HepG2 (cell line): ENCODE data around the gene SH3PXD2A. TPM values are rescaled to one million over a fixed set of nuclear protein-coding genes. Genes with fewer than 3 reads are reported as not detected.

Source experiments
- ATAC-seq: fragments of 200-7000 bp; cut with Tn5 transposase; 3 replicates; pipeline ENCODE4 v1.9.1; 2020; ENCODE audit warnings: mild to moderate bottlenecking, moderate library complexity
- BruUV-seq: library from RNA; stranded (reverse); fragments of 400-500 nt; replicated peaks from 2 replicates; lab custom pipeline; 2021; lab: Mats Ljungman, UMichigan
- CTCF ChIA-PET: fragments of 300-600 bp; formaldehyde crosslinking; extraction: SDS; loops from one replicate; lab custom pipeline; 2021; ENCODE audit warnings: low total read pairs, inconsistent platforms, low intra/inter-chr PET ratio; lab: Yijun Ruan, JAX
- POLR2A ChIA-PET: fragments of 350-600 bp; sonication (Branson Sonifier 250); formaldehyde crosslinking; loops from one replicate; lab custom pipeline; 2020; ENCODE audit warnings: antibody characterized with exemption, inconsistent platforms; lab: Yijun Ruan, JAX
- DNase-seq: peaks from one replicate; pipeline ENCODE4 v3.0.0-alpha.2; 2015; ENCODE audit warnings: low spot score
- FAIRE-seq: peaks from 3 replicates; lab custom pipeline; 2011; peaks lifted over from hg19 to GRCh38; lab: Jason Lieb, UNC
- H2AFZ ChIP-seq: one replicate; pipeline ENCODE4 v1.6.1; 2011; ENCODE audit warnings: low read length, inconsistent platforms
- H3K27ac ChIP-seq: fragments of 300-600 bp; 3 replicates; pipeline ENCODE4 v1.8.0; 2011; ENCODE audit warnings: mixed run types, mild to moderate bottlenecking, mixed read lengths, low read length, inconsistent platforms; ENCODE audit not compliant: insufficient read depth; ENCODE audit errors: extremely low read length
- H3K27me3 ChIP-seq, 2 experiments: fragments of 200-600 bp in 1 of 2; 2 replicates in 1 of 2; 3 replicates in 1 of 2; pipeline versions ENCODE4 v1.6.0 to v1.8.0; 2011; ENCODE audit warnings: low read length in 2 of 2, mild to moderate bottlenecking in 2 of 2, moderate library complexity in 2 of 2, inconsistent platforms in 1 of 2; ENCODE audit not compliant: insufficient read depth in 2 of 2, control insufficient read depth in 1 of 2
- H3K36me3 ChIP-seq, 2 experiments: fragments of 200-600 bp in 1 of 2; replicated peaks in 1 of 2; 2 replicates in 1 of 2; 3 replicates in 1 of 2; pipeline versions ENCODE4 v1.5.1 to v1.8.0; 2011; ENCODE audit warnings: low read length in 2 of 2, inconsistent platforms in 1 of 2; ENCODE audit not compliant: insufficient read depth in 2 of 2, control insufficient read depth in 1 of 2
- H3K4me1 ChIP-seq: 2 replicates; pipeline ENCODE4 v1.5.1; 2012; ENCODE audit warnings: low read length, inconsistent platforms; ENCODE audit not compliant: insufficient read depth
- H3K4me2 ChIP-seq: 2 replicates; pipeline ENCODE4 v1.6.0; 2011; ENCODE audit warnings: low read depth, low read length, inconsistent platforms
- H3K4me3 ChIP-seq, 3 experiments: fragments of 200-600 bp in 1 of 3; sonication (generic), shearing (Covaris generic) in 1 of 3; replicated peaks in 1 of 3; 2 replicates each; pipeline ENCODE4 v1.5.1; 2011 to 2016; ENCODE audit warnings: low read length in 3 of 3, inconsistent platforms in 2 of 3, low read depth in 2 of 3, mild to moderate bottlenecking in 2 of 3, control low read depth in 1 of 3, mixed read lengths in 1 of 3; ENCODE audit not compliant: insufficient read depth in 1 of 3
- H3K79me2 ChIP-seq: one replicate; pipeline ENCODE4 v1.6.1; 2011; ENCODE audit warnings: low read length, inconsistent platforms; ENCODE audit not compliant: insufficient read depth
- H3K9ac ChIP-seq: 2 replicates; pipeline ENCODE4 v1.6.0; 2011; ENCODE audit warnings: mild to moderate bottlenecking, low read depth, low read length, inconsistent platforms; ENCODE audit not compliant: insufficient read depth
- H3K9me3 ChIP-seq: 2 replicates; pipeline ENCODE4 v1.5.1; 2012; ENCODE audit warnings: mild to moderate bottlenecking, low read length
- H4K20me1 ChIP-seq: 2 replicates; pipeline ENCODE4 v1.6.0; 2011; ENCODE audit warnings: inconsistent platforms, mild to moderate bottlenecking, low read length, moderate library complexity; ENCODE audit not compliant: insufficient read depth
- AGO2 ChIP-seq: fragments of 200-400 bp; formaldehyde crosslinking; optimal IDR thresholded peaks from 2 replicates; pipeline ENCODE3; 2017; ENCODE audit warnings: mild to moderate bottlenecking, low read depth, low read length, moderate library complexity
- CCAR2 ChIP-seq: fragments of 200-400 bp; formaldehyde crosslinking; optimal IDR thresholded peaks from 2 replicates; pipeline ENCODE3; 2018; ENCODE audit warnings: low read depth, mild to moderate bottlenecking, low read length, moderate library complexity
- MYC ChIP-seq: sonication (generic); formaldehyde crosslinking; IDR thresholded peaks from 2 replicates; pipeline ENCODE4 v1.9.0; 2021; ENCODE audit warnings: missing genetic modification reagents, borderline replicate concordance
- NCOA1 ChIP-seq: sonication (generic); formaldehyde crosslinking; IDR thresholded peaks from 2 replicates; pipeline ENCODE4 v1.9.0; 2021; ENCODE audit warnings: missing genetic modification reagents
- RELA ChIP-seq: sonication (generic); formaldehyde crosslinking; IDR thresholded peaks from 2 replicates; pipeline ENCODE4 v1.4.0; 2020; ENCODE audit warnings: missing genetic modification reagents
- SYNCRIP ChIP-seq: fragments of 200-400 bp; formaldehyde crosslinking; IDR thresholded peaks from 2 replicates; pipeline ENCODE4 v1.6.1; 2018; ENCODE audit warnings: mild to moderate bottlenecking, low read depth, low read length; ENCODE audit not compliant: insufficient read depth
- ZMYM4 ChIP-seq: sonication (generic); formaldehyde crosslinking; IDR thresholded peaks from 2 replicates; pipeline ENCODE4 v1.8.1; 2023; ENCODE audit warnings: mild to moderate bottlenecking, missing genetic modification reagents
- ZNF430 ChIP-seq: sonication (generic); formaldehyde crosslinking; IDR thresholded peaks from 2 replicates; pipeline ENCODE4 v1.9.0; 2021; ENCODE audit warnings: mild to moderate bottlenecking, missing genetic modification reagents
- WGBS: methylation state at CpG from one replicate; pipeline ENCODE4 v1.1.6; 2017; ENCODE audit warnings: low lambda C conversion rate; 5-methylcytosine and 5-hydroxymethylcytosine counted together
- in situ Hi-C: cut with HindIII; loops from 2 replicates; pipeline ENCODE4 v1.10.0; 2017; ENCODE audit warnings: low pct_unique_long_range_greater_than_20kb; ENCODE audit not compliant: extremely low pct_ligation_motif_present
- intact Hi-C: fragments of 100-400 bp; cut with micrococcal nuclease; formaldehyde crosslinking; loops from one replicate; pipeline ENCODE4 v1.10.0; 2022; ENCODE audit not compliant: unreplicated experiment
- polyA plus RNA-seq, 8 experiments: library from polyadenylated mRNA; depleted of rRNA in 3 of 8; stranded (reverse) in 7 of 8; unstranded in 1 of 8; fragments of >200 nt; fragmentation: Illumina TruSeq in 4 of 8; extraction: Trizol in 4 of 8; gene quantifications; 2 replicates each; pipeline versions ENCODE4 v1.2.1 to v1.2.3, GENCODE V29; 2011 to 2016; ENCODE audit warnings: low read depth in 4 of 8, missing spikeins in 1 of 8, mixed read lengths in 1 of 8; ENCODE audit not compliant: insufficient read depth in 1 of 8
- total RNA-seq, 5 experiments: library from RNA; depleted of rRNA; stranded (reverse); fragments of >200 nt; fragmentation: Illumina TruSeq; extraction: Trizol; gene quantifications; 2 replicates each; pipeline ENCODE4 v1.2.3, GENCODE V29; 2016; ENCODE audit warnings: low read depth in 1 of 5
- TF ChIP-seq, protein P1 (sequence below): sonication (generic); formaldehyde crosslinking; IDR thresholded peaks from 2 replicates; pipeline ENCODE4 v1.5.0; 2020; ENCODE audit warnings: missing genetic modification reagents

The SH3PXD2A gene
- total and polyA plus RNA-seq, 2 of the 13 experiments (the other 11 are each of a cell fraction or from before 2014, with no cell fraction given), result 11.1 to 11.3 TPM

DNA sequence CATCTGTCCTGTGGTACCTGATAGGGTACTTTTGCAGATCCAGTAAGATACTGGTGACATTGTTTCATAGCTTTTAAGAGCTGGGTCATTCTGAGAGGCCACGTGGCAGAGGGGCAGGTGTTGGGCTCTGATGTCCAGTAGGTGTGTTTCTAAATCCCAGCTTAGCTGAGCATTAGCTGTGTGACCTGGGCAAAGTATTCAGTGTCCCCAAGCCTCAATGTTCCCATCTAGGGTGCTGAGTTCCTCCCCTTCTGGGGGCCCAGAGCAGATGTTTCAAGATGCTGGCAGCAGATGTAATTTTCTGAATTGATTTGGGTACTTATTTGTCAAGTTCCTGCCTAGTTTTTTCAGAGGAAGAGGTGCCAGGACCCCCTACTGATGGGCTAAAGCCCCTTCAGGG, 309.0 kb downstream of the SH3PXD2A start:
- 0% methylated on average over 1 of the region's 1 CpG for WGBS
- ATAC-seq (no peak), FAIRE-seq (no peak), DNase-seq (no peak)
- intact Hi-C loops, result no loop called here
- BruUV-seq, result no TSS peak
- Histone ChIP-seq H3K27me3 (peaks cover 2 to 57% of the 10 kb centered on the region in 2 experiments; a peak in 3 of 5 replicates), H3K27ac (no peak overlapping the region), H3K4me3 (no peak overlapping the region), H4K20me1 (no peaks in the 10 kb centered on the region), H3K79me2 (no peaks in the 10 kb centered on the region), H3K9me3 (no peaks in the 10 kb centered on the region), H3K36me3 (no peaks in the 10 kb centered on the region), H3K9ac (no peak overlapping the region), H2AFZ (no peak overlapping the region), H3K4me1 (peaks cover 18% of the 10 kb centered on the region), H3K4me2 (no peak overlapping the region)
- ChIA-PET POLR2A (no interaction called here), CTCF (no interaction called here)
- in situ Hi-C loops, result no loop called here
- no peak for TF ChIP-seq RELA (CRISPR knock-in tag)
- TF ChIP-seq SYNCRIP, result no peak
- no peak for TF ChIP-seq AGO2
- TF ChIP-seq MYC, result no peak
- TF ChIP-seq CCAR2, result no peak
- TF ChIP-seq, protein P1, sequence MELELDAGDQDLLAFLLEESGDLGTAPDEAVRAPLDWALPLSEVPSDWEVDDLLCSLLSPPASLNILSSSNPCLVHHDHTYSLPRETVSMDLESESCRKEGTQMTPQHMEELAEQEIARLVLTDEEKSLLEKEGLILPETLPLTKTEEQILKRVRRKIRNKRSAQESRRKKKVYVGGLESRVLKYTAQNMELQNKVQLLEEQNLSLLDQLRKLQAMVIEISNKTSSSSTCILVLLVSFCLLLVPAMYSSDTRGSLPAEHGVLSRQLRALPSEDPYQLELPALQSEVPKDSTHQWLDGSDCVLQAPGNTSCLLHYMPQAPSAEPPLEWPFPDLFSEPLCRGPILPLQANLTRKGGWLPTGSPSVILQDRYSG (CRISPR knock-in tag), result no peak
- no peak for TF ChIP-seq ZMYM4 (CRISPR knock-in tag)
- TF ChIP-seq ZNF430 (CRISPR knock-in tag), result no peak
- TF ChIP-seq NCOA1 (CRISPR knock-in tag), result no peak
